GM19468 (cell line): ENCODE results near the gene BBX.

Source experiments
- ATAC-seq: cut with Tn5 transposase; IDR thresholded peaks from one replicate; pipeline ENCODE4 v1.9.1; 2021; ENCODE audit warnings: mild to moderate bottlenecking, moderate library complexity, moderate number of reproducible peaks; ENCODE audit not compliant: unreplicated experiment; ENCODE audit errors: extremely low read depth

Gene BBX

DNA sequence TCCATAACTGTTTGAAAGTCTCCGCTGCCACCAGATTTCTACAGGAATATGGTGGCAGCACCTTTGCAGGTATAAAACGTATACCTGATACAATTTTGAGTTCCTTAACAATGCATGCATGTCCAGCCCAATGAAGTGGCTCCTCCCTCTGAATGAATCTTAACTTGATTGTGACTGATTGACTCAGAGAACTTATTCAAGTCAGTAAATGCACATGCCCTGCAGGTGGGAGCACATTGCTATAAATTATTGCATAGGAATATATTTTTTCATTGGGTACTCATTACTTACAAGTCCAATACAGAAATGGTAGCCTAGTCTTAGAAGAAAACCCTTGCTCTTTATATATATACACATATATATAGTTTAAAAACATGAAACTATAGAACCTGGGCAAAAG lies 259.3 kb downstream of the BBX start:
- no peak for ATAC-seq

DNA sequence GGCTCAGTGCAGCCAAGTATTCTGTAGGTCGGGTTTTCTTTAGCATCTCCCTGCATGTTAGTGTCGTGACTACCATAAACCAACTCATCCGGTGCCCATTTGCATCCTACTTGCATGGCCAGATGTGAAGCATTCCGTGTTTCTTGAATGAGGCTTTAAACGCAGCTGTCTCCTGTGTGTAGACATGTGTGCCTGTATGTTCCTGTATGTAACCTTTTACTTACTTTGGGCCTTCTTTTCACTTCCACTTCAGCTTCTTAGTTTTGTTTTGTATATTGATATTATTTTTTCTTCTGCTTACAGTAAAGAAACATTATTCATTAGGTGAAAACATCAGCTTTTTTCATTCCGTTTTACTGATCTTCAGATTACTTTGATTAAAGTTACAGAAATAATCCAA lies 267.9 kb downstream of the BBX start:
- ATAC-seq = no peak

DNA sequence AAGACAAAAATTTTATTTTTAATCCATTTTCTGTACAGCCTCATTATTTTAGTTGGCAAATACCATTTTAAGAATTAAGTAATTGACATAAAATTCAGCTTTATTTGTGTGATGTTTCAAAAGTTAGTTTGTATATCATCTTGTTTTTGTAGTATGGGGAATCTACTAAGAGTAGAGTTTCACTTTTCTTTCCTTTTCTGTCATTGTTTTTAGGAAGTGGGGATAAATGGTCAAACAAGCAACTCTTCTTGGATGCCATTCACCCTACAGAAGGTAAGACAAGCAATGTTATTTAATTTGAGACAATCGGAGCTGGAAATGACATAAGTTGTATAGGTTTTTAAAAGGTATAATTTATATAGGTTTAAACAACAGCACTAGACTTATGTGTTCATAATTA lies 268.3 kb downstream of the BBX start:
- no peak for ATAC-seq

DNA sequence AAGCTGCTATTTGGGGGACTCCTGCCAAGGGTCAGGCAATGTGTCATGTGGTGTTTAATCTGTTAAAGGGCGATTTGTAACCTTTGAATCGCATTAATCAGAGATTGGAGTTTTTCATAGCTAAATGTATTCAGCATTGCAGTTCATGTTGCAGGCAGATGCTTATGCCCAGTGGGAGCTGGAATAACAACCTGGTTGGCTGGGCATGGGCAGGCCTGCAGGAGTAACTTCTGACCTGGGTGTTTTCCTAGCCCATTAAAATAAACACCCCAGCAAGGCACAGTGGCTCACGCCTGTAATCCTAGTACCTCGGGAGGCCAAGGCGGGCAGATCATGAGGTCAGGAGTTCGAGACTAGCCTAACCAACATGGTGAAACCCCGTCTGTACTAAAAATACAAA lies 268.7 kb downstream of the BBX start:
- ATAC-seq = no peak

DNA sequence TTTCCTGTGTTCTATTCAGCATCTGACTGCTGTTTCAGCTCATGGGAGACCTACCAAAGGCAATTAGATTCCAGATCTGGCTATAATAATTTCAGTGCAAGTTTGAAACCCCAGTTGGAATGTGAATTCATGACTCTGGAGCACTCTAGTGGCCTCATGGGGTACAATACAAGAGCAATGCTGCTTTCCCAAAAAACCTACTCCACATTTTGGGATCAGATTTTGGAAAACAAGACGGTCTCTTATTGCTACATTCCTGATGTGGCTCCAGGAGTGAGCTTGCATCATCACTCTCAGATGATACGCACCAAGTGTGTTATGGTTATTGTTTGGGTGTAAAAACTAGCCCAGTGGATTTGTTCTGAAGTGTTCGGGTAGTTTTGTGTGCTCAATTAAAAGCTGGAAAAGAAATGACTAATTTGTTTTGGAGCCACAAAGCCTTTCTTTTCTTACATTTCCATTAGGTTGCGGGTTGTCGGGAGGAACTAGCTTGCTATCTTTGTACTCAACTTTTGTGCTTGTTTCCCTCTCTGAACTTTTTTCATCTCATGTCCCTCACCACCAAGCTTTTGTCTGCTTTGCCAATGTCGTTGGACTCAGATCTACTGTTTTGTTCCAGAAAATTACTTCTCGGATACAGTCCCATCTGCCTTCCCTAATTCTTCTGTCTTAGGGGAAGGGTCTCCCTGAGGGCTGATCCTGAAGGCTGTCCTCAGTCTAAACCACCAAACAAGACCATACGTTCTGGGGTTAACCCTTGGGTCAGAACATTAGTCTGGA lies 272.1 kb downstream of the BBX start:
- no peak for ATAC-seq

DNA sequence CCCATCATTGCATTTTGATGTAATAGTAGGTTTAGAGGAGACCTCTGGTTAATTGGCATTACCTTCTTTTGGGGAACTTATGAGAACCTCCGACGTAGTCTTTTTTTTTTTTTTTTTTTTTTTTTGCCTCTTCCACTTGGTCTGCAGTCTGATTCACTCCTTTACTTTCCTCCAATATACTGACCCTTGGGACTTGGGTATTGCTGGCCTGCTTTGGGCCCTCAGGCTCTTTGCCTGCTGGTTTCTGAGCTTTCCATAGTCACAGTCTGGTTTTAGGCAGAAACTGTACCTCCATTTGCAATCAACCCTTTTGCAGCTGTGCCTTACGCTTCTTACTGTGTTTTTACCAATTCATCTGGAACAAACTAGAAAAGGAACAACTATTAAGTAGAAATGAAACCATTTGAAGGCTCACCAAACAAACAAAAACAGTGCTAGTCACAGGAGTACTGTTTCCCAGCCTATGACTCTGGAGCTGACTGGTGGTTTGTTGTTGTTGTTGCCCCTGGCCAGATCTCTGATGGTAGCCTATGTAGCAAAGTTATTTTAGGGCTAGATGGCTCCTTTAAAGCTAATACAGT lies 272.8 kb downstream of the BBX start:
- no peak for ATAC-seq

DNA sequence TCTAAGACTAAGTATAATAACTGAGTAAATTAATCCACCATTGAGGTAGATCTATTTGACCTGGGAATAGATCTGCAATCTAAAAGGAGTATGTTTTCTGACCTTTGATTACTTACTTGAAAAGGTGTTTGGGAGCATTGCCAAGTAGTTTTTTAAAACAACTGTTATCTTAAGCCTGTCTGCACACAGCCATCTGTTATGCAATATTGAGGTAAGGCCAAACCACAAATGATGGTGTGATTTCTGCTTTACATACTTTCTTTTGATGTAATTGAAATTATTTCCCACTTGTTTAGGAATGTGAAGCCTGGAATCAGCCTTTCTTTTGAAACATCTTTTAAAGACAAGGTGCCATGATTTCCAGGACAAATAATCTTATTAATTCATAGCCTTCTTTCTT lies 274.0 kb downstream of the BBX start:
- no peak for ATAC-seq

DNA sequence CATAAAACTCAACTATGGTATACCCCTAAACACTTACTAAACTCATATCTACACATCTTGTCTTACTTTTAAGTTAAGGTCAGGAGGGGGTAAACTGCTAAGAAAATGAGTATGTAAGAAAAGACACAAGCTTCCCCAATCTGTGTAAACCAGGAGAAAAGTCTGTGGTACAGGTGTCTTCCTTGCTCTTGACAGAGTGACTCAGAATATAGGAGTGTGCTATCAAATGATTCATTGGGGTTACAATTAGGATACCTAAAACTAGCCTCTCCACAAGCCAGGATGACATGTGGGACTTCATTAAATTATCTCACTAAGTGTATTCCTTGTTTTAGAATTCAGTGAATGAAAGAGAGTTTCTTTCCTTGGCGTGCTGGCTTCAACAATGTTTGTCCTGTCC lies 274.8 kb downstream of the BBX start:
- no peak for ATAC-seq

DNA sequence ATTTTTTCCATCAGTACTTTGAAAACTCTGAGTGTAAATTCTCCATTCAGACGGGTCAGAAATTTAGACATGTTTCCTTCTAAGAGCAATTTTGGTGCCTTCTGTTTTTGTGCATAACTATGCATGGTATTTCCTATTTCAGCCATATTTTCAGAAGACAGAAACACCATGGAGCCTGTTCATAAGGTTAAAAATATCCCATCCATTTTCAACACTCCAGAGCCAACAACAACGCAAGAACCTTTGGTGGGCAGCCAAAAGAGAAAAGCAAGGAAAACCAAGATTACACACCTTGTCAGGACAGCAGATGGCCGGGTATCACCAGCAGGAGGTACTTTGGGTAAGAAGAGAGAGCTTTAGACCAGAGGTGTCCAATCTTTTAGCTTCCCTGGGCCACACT lies 275.6 kb downstream of the BBX start:
- no peak for ATAC-seq

DNA sequence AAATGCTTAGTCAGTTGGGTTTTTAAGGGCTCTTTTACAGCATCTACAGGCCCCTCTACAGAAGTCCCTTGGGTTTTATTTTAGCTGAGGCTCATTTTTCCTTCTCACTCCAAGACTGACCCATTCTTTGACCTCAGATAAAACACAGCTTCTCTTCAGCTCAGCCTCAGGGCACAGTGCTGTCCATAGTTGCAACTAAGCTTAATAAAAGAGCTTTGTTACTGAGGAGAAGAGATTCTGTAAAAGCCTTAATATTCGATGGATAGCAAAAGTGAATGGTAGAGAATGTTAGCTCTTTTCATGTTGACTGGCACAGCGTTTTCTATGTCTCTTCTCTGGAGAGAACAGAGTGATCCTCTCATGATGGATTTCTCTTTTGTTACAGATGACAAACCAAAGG lies 277.9 kb downstream of the BBX start:
- ATAC-seq = no peak

DNA sequence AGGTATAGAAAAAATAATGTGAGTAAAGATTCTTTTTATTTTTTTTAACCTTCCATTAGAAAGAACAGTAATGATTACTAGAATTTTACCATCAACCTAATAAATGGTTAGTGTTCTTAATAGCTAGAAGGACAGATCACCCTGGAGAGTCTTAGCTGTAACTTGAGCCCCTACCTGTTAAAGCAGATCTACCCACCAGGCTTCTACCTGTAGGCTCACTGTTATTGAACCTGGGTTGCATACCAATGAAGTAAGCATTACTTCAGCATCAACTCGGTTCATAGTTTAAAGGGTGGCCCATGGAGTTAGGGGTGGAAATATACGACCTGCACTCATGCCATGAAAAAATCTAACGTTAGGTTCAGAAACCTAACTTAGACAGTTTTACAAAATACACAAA lies 280.4 kb downstream of the BBX start:
- no peak for ATAC-seq

DNA sequence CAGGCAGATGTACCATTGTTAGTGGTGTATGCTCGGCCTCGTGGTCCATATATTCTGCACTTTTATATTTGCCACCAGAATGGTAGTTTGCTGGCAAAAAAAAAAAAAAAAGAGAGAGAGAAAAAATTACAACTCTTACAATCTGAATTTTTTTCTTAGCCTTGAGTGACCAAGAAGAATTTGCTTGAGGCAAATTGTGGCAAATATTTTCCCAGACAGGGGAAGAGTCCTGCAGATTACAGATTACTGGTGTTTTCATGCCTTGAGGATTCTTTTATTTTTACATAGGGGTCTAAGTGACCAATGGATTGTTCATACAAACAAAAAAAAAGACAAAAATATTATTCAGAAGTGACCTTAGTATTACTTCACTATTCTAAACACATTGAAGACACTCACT lies 283.3 kb downstream of the BBX start:
- no peak for ATAC-seq

DNA sequence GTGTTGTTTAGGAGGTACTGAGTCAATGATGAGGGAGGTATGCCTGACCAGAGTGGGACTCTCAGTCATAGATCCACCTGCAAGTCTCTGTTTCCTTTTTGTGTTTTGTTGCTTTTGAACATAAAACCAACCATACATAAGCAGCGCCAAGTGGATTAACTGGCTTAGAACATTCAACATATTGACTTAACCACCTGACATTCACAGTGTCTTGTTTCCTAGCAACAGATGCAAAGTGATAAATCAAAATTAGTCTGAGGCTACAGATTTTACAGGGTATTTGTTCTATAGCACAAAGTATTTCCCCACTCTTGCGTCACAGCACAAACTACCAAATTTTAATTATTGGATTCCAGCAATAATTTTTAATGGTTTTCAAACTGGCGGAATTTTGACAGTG lies 283.8 kb downstream of the BBX start:
- ATAC-seq = no peak

DNA sequence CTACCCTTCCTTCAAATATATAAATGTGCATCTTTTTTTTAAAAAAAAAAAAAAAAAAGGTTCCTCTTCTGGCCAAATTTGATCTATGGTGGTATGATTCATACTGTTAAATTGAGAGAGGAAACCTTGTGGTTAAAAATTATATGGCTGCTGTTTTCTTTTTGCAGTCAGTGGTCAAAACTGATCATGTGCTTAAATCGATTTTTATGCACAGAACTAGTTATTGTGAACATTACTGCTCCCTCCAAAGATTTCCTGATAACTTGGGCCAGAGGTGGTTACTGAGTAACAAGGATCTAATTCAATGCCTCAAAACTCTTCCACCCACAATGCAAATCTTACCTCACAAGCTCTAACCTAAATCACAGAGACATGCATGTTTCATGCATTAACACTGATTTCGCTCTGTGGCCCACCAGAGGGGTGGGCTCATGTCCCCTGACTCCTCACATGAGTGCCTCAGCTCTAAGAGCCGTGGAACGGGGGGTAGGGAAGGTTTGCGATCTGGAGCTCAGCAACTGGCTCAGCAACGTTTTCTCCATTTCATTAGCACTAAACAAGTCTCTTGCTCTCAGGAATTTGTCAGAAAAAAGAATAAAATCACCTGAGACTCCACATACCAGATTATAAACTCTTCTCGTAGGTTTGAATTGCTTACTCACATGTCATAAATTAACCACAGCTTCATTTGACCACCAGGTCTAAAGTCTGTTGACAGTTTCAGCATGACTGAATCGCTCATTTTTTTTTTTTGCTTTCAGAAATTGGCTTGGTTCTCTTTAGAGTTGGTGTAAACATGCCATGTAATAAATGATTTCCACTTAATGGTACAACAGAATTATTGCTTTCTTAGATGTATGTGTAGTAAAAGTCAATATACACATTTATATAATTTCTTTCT lies 287.7 kb downstream of the BBX start:
- peak; percentile 33 for ATAC-seq

DNA sequence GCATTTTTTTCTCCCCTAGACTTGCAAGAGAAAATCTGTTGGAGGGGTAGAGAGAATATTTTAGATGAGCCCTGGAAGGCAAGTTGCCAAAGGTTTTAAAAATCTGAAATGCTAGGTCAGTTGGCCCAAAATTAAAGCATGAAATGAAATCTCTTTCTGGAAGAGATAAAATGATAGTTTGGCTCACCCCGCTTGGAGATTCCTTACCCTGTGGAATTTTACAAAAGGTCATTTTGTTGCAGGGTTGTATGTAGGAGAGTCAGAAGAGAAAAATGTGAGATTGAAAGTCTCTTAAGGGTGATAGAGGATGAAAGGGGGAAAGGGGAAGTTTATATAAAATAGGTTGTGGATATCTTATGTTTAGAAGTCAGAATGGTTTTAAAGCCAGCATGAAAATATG lies 290.3 kb downstream of the BBX start:
- ATAC-seq = no peak

DNA sequence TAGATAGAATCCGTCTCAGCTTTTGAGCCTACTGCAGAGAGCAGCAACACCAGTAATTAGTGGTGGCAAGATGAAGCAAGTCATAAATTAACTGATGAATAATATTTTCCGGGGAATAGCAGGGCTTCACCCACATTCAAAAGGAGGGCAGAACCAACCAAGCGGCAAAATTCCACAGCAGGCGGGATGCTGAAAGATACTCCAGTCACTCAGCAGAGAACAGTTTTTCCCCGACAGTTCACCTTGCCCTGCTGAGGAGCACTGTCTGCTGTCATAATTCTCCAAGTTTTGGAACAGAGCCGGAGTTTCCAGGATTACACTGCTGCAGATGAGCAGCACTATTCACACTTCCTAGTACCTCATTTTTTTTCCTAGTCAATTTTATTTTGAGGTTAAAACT lies 293.3 kb downstream of the BBX start:
- no peak for ATAC-seq

DNA sequence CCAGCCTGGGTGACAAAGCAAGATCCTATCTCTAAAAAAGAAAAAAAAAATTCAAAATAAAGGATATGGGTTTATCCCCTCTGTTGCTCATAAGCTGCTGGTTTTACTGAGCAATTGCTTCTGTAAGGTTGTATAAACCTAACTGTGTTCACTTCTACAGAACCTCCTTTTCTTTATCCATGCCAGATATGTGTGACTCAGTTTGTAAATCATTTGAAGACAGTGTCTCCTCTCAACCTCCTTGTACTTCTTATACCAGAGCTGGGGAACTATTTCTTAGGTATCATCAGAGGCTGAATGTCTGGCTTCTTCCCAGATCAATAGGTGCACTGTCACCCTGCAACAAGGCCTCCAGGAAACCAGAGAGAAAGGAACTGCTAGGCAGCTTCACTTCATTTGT lies 294.3 kb downstream of the BBX start:
- ATAC-seq = no peak

DNA sequence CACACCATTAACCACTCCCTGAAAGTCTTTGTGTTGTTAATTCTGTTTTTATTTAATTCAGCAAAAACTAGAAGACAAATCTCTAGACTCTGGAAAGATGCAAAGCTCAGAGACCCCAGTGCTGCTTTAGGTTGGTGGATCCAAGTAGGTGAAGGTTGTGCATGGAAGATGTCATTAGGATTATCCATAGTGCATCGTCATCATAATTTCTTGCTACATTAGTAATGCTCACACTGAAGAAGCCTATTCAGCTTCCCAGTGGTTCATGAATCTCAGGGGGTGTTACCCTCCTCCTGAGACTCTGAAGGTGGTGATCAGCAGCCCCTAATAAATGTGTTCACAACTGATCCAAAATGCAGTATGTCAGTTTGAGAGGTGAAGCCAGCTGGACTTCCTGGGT lies 295.3 kb downstream of the BBX start:
- ATAC-seq = no peak

DNA sequence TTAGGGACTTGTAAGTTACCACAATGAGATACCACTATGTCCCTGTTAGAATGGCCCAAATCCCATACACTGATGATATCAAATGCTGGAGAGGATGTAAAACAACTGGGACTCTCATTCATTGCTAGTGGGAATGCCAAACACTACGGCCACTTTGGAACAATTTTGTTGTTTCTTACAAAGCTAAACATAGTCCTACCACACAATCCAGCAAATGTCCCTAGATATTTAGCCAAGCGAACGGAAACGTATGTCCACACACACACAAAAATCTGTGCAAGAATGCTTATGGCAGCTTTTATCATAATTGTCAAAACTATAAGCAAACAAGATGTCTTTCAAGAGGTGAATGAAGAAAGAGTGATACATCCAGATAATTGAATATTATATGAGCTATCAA lies 296.9 kb downstream of the BBX start:
- ATAC-seq = no peak

DNA sequence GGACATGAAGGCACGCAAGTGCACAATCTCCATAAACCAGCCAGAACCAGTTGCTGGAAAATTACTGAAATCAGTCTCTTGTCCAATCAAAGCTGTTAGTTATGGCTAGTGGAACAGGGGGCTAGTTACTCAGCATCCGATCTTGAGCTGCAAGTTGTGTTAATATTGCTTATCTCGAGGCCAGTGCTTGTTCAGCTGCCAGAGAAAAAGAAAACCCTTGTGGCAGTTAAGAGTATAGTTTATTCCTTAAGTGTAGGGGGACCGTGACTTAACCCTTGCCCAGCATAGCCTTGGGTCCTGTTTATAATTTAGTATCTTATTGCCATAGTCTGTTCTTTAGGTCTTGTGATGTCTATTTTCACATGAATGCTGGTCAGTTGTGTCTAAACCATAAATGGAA lies 299.5 kb downstream of the BBX start:
- ATAC-seq = no peak

DNA sequence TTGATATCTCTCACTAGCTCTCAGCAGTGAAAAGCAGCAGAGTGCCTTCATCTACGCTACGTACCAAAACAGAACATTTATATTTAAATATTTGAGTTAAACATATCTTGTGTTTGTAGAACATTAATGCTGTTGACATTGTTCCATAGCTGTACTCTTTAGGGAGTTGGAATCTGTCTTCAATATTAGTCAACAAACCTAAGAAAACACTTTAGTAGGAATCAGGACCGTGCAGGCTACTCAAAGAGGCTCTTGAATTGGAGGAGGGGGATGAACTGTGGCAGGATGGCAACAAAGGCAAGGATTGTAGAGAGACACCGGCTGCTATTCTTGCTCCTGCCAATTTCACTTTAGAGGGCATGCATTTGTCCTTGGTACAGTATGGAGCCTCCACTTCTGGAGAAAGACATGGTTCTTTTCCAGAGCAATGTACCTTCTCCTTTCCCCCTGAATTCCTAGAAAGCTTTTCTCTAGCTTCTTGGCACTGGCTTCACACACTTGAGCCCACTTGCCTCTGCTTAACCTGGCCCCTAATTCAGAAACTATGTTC lies 302.1 kb downstream of the BBX start:
- ATAC-seq = no peak
